Neuron (in vitro differentiated cells): ENCODE data around the gene CDC34.
"Not testable (repeated sequence)": the region's sequence is repeated elsewhere in the genome, so short reads cannot be mapped to it uniquely, and the experiment has no call there.

ENCODE experiments used
- H2AFZ ChIP-seq: one replicate; pipeline ENCODE4 v1.6.1; 2013; ENCODE audit warnings: low read depth, mild to moderate bottlenecking, inconsistent platforms, low read length, moderate library complexity
- H3K27me3 ChIP-seq: one replicate; pipeline ENCODE4 v1.6.1; 2013; ENCODE audit warnings: low read length; ENCODE audit not compliant: insufficient read depth
- H3K36me3 ChIP-seq: one replicate; pipeline ENCODE4 v1.6.1; 2013; ENCODE audit warnings: low read length; ENCODE audit not compliant: insufficient read depth
- H3K4me1 ChIP-seq: one replicate; pipeline ENCODE4 v1.6.1; 2013; ENCODE audit warnings: low read length; ENCODE audit not compliant: insufficient read depth
- H3K4me3 ChIP-seq: 2 replicates; pipeline ENCODE4 v1.5.1; 2013; ENCODE audit warnings: mild to moderate bottlenecking, low read length, moderate library complexity
- H3K9me3 ChIP-seq: one replicate; pipeline ENCODE4 v1.6.1; 2013; ENCODE audit warnings: low read length

Gene CDC34

GRCh38 chr19:579842-580155, 48.2 kb downstream of the CDC34 start:
- Histone ChIP-seq H2AFZ (no peak overlapping the region), H3K9me3 (no peaks in the 10 kb centered on the region), H3K36me3 (peaks cover 54% of the 10 kb centered on the region), H3K4me1 (peaks cover 10% of the 10 kb centered on the region), H3K4me3 (no peak overlapping the region), H3K27me3 (no peaks in the 10 kb centered on the region)

GRCh38 chr19:580274-580835, 48.8 kb downstream of the CDC34 start:
- no peaks in the 10 kb centered on the region for H3K27me3 ChIP-seq
- no peak overlapping the region for H2AFZ ChIP-seq
- H3K9me3 ChIP-seq = no peaks in the 10 kb centered on the region
- H3K36me3 ChIP-seq = peaks cover 54% of the 10 kb centered on the region
- no peak overlapping the region for H3K4me3 ChIP-seq
- peaks cover 5% of the 10 kb centered on the region for H3K4me1 ChIP-seq

DNA sequence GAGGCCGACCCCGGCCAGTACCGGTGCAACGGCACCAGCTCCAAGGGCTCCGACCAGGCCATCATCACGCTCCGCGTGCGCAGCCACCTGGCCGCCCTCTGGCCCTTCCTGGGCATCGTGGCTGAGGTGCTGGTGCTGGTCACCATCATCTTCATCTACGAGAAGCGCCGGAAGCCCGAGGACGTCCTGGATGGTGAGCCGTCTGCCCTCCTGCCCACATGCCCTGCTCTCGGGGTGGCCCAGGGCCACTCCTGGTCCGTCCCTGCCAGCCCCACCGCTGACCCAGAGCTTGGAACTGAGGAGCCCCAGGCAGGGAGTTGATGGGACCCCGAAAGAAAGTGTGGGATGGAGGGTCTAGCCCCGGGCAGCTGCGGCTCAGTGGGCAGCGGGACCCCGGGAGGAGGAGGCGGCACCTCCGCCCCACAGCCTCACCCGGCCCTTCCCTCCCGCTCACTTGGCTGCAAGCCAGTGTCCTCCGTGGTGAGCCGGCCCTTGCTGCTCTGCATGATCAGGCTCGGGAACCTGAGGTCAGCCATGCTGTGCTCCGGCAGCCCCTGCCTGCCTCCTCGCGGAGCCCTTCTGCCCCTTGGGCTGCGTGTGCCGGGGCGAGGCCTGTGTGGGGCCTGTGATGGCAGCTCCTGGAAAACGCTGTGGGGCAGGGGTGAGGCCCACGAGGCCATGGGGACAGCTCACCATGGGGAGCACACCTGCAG, 50.0 kb downstream of the CDC34 start:
- Histone ChIP-seq H3K4me3 (no peak overlapping the region), H3K27me3 (no peaks in the 10 kb centered on the region), H3K9me3 (no peaks in the 10 kb centered on the region), H3K4me1 (no peaks in the 10 kb centered on the region), H3K36me3 (peaks cover 49% of the 10 kb centered on the region), H2AFZ (no peak overlapping the region)

DNA sequence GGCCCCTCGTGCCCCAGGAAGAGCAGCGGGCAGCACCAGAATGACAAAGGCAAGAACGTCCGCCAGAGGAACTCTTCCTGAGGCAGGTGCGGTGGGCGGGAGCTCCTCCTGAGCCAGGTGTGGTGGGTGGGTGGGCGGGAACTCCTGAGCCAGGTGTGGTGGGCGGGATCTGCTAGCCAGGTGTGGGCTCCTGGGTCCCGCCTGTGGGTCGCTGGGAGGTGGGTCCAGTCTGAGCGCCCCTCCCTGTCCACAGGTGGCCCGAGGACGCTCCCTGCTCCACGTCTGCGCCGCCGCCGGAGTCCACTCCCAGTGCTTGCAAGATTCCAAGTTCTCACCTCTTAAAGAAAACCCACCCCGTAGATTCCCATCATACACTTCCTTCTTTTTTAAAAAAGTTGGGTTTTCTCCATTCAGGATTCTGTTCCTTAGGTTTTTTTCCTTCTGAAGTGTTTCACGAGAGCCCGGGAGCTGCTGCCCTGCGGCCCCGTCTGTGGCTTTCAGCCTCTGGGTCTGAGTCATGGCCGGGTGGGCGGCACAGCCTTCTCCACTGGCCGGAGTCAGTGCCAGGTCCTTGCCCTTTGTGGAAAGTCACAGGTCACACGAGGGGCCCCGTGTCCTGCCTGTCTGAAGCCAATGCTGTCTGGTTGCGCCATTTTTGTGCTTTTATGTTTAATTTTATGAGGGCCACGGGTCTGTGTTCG, 51.1 kb downstream of the CDC34 start:
- H3K36me3 ChIP-seq = peaks cover 42% of the 10 kb centered on the region
- no peaks in the 10 kb centered on the region for H3K27me3 ChIP-seq
- H2AFZ ChIP-seq = no peak overlapping the region
- no peaks in the 10 kb centered on the region for H3K9me3 ChIP-seq
- H3K4me3 ChIP-seq = no peak overlapping the region
- no peaks in the 10 kb centered on the region for H3K4me1 ChIP-seq

- Histone ChIP-seq H3K36me3 (peaks cover 35% of the 10 kb centered on the region), H3K4me3 (no peak overlapping the region), H3K27me3 (peaks cover under 1% of the 10 kb centered on the region), H3K9me3 (no peaks in the 10 kb centered on the region), H2AFZ (no peak overlapping the region), H3K4me1 (no peaks in the 10 kb centered on the region)
Observed at GRCh38 chr19:583198-583967, 51.8 kb downstream of the CDC34 start.

GRCh38 chr19:583968-584239, 52.3 kb downstream of the CDC34 start:
- no peak overlapping the region for H3K4me3 ChIP-seq
- no peaks in the 10 kb centered on the region for H3K9me3 ChIP-seq
- peaks cover 5% of the 10 kb centered on the region for H3K27me3 ChIP-seq
- no peak overlapping the region for H2AFZ ChIP-seq
- H3K4me1 ChIP-seq = no peaks in the 10 kb centered on the region
- peaks cover 35% of the 10 kb centered on the region for H3K36me3 ChIP-seq

GRCh38 chr19:584240-585001, 52.9 kb downstream of the CDC34 start:
- Histone ChIP-seq H3K9me3 (no peaks in the 10 kb centered on the region), H3K4me1 (peaks cover 3% of the 10 kb centered on the region), H3K4me3 (no peak overlapping the region), H2AFZ (no peak overlapping the region), H3K36me3 (peaks cover 30% of the 10 kb centered on the region), H3K27me3 (peaks cover 10% of the 10 kb centered on the region)

DNA sequence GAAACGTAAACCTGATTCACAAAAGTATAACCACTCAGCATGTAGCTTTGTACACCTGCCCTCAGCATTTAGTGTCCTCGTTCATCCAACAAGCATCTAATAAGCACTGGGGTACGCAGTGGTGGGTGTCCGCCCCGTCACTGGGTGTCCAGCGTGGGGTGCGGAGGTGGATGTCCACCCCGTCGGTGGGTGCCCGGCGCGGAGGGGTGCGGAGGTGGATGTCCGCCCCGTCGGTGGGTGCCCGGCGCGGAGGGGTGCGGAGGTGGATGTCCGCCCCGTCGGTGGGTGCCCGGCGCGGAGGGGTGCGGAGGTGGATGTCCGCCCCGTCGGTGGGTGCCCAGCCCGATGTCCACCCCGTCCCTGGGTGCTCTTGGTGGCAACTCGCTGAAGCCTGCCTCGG, 53.6 kb downstream of the CDC34 start:
- not testable (repeated sequence) for H3K4me3 ChIP-seq, H3K4me1 ChIP-seq, H2AFZ ChIP-seq, H3K9me3 ChIP-seq, H3K27me3 ChIP-seq
- peaks cover 26% of the 10 kb centered on the region for H3K36me3 ChIP-seq

- peaks cover 3% of the 10 kb centered on the region for H3K4me1 ChIP-seq
- H3K4me3 ChIP-seq = no peak overlapping the region
- no peaks in the 10 kb centered on the region for H3K9me3 ChIP-seq
- H3K27me3 ChIP-seq = peaks cover 11% of the 10 kb centered on the region
- no peak overlapping the region for H2AFZ ChIP-seq
- H3K36me3 ChIP-seq = peaks cover 21% of the 10 kb centered on the region
Observed at GRCh38 chr19:585551-586110, 54.1 kb downstream of the CDC34 start.

GRCh38 chr19:588093-588740, 56.7 kb downstream of the CDC34 start:
- Histone ChIP-seq H3K27me3 (peaks cover 35% of the 10 kb centered on the region), H3K4me3 (no peak overlapping the region), H3K9me3 (no peaks in the 10 kb centered on the region), H3K4me1 (peaks cover 5% of the 10 kb centered on the region), H2AFZ (no peak overlapping the region), H3K36me3 (peaks cover 5% of the 10 kb centered on the region)

DNA sequence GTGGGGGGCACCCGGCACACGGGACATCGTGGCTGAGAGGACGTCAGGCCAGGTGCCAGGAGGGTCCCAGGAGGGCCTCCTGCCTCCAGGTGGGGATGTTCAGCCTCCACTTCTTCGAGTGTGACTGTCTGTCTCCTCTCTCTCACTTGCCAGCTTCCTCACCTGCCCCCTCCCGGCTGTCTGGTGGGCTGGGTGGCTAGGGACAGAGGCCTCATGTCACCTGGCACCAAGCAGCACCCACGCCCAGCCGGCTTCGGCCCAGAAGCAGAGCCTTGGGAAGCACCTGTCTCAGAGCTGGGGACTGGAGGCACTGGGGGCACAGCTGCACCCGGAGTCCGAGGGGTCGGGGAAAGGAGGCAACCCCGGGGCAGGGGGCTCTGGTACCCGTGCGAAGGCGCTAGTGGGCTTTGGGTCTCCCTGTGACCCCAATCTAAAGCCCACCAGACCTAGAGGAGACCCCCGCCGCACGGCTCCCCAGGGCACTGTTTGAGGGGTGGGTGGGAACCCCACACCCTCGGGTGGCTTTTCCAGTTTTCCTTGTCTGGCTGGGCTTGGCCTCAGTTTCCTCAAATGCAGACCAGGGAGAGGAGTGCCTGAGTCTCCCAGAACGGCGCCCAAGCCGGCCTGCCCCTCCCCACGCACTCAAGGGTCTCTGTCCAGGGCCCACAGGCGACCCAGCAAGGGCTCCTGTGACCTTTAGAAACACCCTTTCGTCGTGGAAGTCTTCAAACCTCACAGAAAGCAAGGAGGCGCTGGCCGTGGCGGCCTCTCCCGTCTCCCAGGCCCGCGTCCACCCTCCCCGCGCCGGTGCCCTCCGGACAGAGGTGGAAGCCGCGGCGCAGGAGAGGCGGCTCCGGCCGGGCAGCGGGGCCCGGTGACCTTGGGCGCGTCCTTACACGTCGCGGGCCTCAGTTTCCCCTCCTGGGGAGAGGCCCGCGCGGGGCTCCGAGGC, 57.5 kb downstream of the CDC34 start:
- H3K4me3 ChIP-seq = peak overlapping the region; percentile 22
- H2AFZ ChIP-seq = no peak overlapping the region
- H3K4me1 ChIP-seq = peaks cover 8% of the 10 kb centered on the region
- no peaks in the 10 kb centered on the region for H3K36me3 ChIP-seq
- no peaks in the 10 kb centered on the region for H3K9me3 ChIP-seq
- peaks cover 42% of the 10 kb centered on the region for H3K27me3 ChIP-seq
